Fibroblast of upper back skin (primary cell): ENCODE data around the gene SUPT20H.

ENCODE experiments used
- DNase-seq: peaks from one replicate; pipeline ENCODE4 v3.0.0-alpha.2; 2013

The SUPT20H gene

GRCh38 chr13:36998624-36999041 lies 60.9 kb downstream of the SUPT20H start:
- DNase-seq, result no peak

DNA sequence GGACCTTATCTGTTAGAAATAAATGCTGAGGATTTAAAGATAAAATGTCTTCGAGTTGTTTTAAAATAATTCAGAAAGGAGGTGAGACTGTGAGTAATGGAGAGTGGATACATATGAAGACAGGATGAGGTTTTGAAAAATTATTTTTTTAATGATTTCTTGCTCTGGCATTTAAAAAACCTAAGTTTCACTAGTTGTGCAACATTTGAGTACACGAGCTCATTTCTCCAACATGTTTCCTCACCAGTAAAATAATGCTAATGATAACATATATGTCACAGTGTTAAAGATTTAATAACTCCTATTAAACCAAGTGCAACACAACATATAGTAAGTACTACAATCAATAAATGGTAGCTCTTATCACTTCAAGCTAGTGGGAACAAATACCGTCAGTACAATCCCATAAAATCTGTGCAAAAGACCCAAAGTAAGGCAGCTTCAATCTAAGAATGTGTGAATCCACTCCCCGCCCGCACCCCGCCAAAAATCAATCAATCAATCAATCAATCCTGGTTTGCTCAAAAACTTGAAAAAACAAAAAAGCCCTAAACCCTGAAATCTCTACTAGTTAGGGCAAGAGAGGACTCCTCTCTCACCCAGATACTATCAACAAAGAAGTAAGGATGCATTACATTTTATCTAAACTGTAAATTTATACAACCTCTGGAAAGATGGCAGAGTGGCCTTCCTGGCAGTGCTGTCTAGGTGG lies 61.6 kb downstream of the SUPT20H start:
- no peak for DNase-seq

- no peak for DNase-seq
Measured at GRCh38 chr13:36992362-36992761, 67.1 kb downstream of the SUPT20H start.

DNA sequence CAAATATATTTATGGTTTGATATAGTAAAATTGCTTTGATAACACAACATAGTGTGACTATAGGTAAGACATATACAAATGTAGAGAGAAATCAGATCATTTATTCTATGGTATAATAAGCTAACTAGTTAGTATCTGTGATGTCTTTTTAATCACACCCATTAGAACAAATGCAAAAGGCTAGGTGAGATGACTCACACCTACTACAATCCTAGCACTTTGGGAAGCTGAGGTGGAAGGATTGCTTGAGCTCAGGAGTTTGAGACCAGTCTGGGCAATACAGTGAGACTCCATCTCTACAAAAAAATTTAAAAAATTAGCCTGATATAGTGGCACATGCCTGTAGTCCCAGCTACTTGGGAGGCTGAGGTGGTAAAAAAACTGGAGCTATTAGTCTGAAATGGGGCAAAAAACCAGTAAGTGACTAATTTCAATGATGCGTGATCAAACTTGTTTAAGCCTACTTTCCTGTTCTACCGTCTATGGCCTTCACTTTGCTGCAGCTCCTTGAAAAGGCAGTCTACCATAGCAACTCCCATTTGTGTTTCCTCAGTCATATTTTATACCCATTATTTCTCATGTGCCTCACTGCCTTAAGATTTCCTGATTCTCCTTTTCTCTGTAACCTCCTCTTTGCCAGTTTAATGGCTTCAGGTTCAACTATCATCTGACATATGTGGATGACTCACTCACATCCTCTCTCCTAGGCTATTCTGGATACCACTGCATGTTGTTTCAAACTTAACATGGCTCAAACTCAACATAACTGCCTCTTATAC lies 72.8 kb downstream of the SUPT20H start:
- no peak for DNase-seq

DNA sequence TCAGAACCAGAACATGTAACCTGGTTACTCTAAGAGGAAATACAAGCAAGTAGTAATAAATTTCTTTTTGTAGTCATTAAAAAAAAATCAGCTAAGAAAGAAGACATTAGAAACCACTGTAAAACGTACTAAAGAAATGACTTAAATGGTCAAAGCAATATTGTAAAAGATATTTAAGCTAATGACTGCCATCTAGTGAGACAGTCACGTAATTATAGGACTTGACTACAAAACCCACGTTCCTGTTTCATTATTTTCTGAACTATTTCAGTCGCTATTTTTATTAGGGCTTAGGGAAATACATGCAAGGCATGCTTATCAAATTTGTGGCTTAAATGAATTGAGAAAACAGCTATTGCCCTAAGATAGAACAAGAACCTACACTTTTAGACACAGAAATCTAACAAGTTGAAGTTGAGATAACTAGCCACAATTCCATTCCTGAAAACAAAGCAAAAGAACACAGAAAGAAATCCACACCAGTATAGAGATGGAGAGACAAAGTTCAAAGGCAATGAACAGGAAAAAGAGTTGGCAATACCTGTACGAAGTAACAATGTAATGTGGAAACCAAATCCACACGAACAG lies 78.2 kb downstream of the SUPT20H start:
- peak; percentile 54 for DNase-seq

GRCh38 chr13:36979361-36980050 lies 80.0 kb downstream of the SUPT20H start:
- DNase-seq, result peak; percentile 26

DNA sequence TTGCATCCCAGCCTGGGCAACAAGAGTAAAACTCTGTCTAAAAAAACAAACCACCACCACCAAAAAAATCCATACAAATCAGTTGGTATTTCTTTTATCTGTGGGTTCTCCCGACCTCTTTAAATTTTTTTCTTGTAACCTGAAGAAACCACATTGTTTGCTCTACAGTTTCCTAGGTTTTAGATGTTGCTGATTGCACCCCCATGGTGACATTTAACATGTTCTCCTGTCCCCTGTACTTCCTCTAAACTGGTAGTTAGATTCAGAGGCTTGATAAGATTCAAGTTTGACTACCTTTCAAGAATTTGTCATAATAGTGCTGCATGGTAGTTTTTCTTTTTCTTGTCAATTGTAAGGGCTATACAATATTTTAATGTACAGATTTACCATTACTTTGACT lies 84.3 kb downstream of the SUPT20H start:
- DNase-seq, result no peak

- DNase-seq, result no peak
Measured at GRCh38 chr13:36973621-36974295, 85.7 kb downstream of the SUPT20H start.

DNA sequence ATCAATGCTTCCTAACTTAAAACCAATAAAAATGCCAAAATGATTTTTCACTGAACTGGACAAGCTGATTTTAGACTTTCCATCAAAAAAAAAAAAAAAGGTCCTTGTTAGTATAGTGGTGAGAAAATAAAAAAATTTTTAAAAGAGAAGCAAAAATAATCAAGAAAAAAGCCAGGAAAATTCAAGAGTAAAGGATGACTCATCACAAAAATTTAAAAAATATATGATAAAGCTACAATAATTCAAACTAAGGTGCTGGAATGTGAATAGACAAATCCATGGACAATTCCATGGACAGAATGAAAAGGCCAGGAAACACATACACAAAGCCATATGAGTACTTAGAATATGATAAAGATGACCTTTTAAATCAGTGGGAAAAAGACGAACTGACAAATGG lies 86.5 kb downstream of the SUPT20H start:
- no peak for DNase-seq

GRCh38 chr13:36966404-36966803 lies 93.1 kb downstream of the SUPT20H start:
- DNase-seq, result no peak

- DNase-seq, result peak; percentile 60
Measured at GRCh38 chr13:36965767-36966166, 93.7 kb downstream of the SUPT20H start.

- DNase-seq, result no peak
Measured at GRCh38 chr13:36959456-36960116, 99.9 kb downstream of the SUPT20H start.
